IMR-90 (cell line): ENCODE data around the gene RASD2. TPM values are rescaled to one million over a fixed set of nuclear protein-coding genes. Genes with fewer than 3 reads are reported as not detected.

Experiments
- ATAC-seq: fragments of 200-7000 bp; cut with Tn5 transposase; 2 replicates; pipeline ENCODE4 v1.9.1; 2020; ENCODE audit warnings: low read depth, mild to moderate bottlenecking, moderate library complexity
- BruUV-seq: library from RNA; stranded (reverse); fragments of 400-500 nt; replicated peaks from 2 replicates; lab custom pipeline; 2021; lab: Mats Ljungman, UMichigan
- CTCF ChIA-PET: fragments of 300-600 bp; formaldehyde crosslinking; extraction: SDS; loops from one replicate; lab custom pipeline; 2021; ENCODE audit warnings: antibody characterized with exemption; lab: Yijun Ruan, JAX
- POLR2A ChIA-PET: fragments of 300-600 bp; sonication (Branson Sonifier 250); formaldehyde crosslinking; loops from one replicate; lab custom pipeline; 2022; ENCODE audit warnings: antibody characterized with exemption; ENCODE audit not compliant: unreplicated experiment; lab: Charles Lee
- DNase-seq: peaks from one replicate; pipeline ENCODE4 v3.0.0; 2013
- H2AFZ ChIP-seq: replicated peaks from 2 replicates; pipeline ENCODE3; 2013; ENCODE audit warnings: low read length, mild to moderate bottlenecking; ENCODE audit not compliant: poor library complexity
- H2AK5ac ChIP-seq: 2 replicates; pipeline ENCODE4 v1.6.1; 2013; ENCODE audit warnings: low read depth, low read length, inconsistent platforms
- H2AK9ac ChIP-seq: replicated peaks from 2 replicates; pipeline ENCODE3; 2013; ENCODE audit warnings: mild to moderate bottlenecking, low read depth, low read length, moderate library complexity; ENCODE audit not compliant: poor library complexity
- H2BK120ac ChIP-seq: 2 replicates; pipeline ENCODE4 v1.6.1; 2013; ENCODE audit warnings: low read depth, low read length, inconsistent platforms
- H2BK15ac ChIP-seq: 3 replicates; pipeline ENCODE4 v1.6.1; 2013; ENCODE audit warnings: low read depth, low read length, inconsistent platforms
- H2BK20ac ChIP-seq: 2 replicates; pipeline ENCODE4 v1.6.1; 2013; ENCODE audit warnings: low read depth, mild to moderate bottlenecking, inconsistent platforms, low read length, moderate library complexity
- H2BK5ac ChIP-seq: 2 replicates; pipeline ENCODE4 v1.6.1; 2013; ENCODE audit warnings: mild to moderate bottlenecking, low read depth, low read length, inconsistent platforms; ENCODE audit not compliant: poor library complexity, severe bottlenecking
- H3K14ac ChIP-seq: replicated peaks from 2 replicates; pipeline ENCODE4 v1.6.1; 2013; ENCODE audit warnings: low read depth, low read length, inconsistent platforms
- H3K18ac ChIP-seq: 2 replicates; pipeline ENCODE4 v1.6.1; 2013; ENCODE audit warnings: low read depth, low read length, control low read depth
- H3K23ac ChIP-seq: 2 replicates; pipeline ENCODE4 v1.6.1; 2013; ENCODE audit warnings: low read depth, low read length, inconsistent platforms
- H3K27ac ChIP-seq: 2 replicates; pipeline ENCODE4 v1.5.1; 2013; ENCODE audit warnings: mild to moderate bottlenecking, control low read depth, low read length; ENCODE audit not compliant: insufficient read depth
- H3K27me3 ChIP-seq: 2 replicates; pipeline ENCODE4 v1.6.1; 2013; ENCODE audit warnings: low read length; ENCODE audit not compliant: control insufficient read depth, insufficient read depth
- H3K36me3 ChIP-seq: 2 replicates; pipeline ENCODE4 v1.6.1; 2013; ENCODE audit warnings: low read length, mixed read lengths; ENCODE audit not compliant: control insufficient read depth, insufficient read depth
- H3K4ac ChIP-seq: 2 replicates; pipeline ENCODE4 v1.6.1; 2013; ENCODE audit warnings: low read depth, low read length, inconsistent platforms
- H3K4me1 ChIP-seq: 2 replicates; pipeline ENCODE4 v1.6.1; 2013; ENCODE audit warnings: low read length, mixed read lengths; ENCODE audit not compliant: control insufficient read depth, insufficient read depth
- H3K4me2 ChIP-seq: 2 replicates; pipeline ENCODE4 v1.6.1; 2013; ENCODE audit warnings: low read depth, mild to moderate bottlenecking, control low read depth, low read length, moderate library complexity
- H3K4me3 ChIP-seq: 2 replicates; pipeline ENCODE4 v1.5.1; 2013; ENCODE audit warnings: low read depth, mild to moderate bottlenecking, control low read depth, low read length, moderate library complexity; ENCODE audit not compliant: insufficient read depth
- H3K56ac ChIP-seq: 2 replicates; pipeline ENCODE4 v1.6.1; 2013; ENCODE audit warnings: low read length, inconsistent platforms; ENCODE audit not compliant: insufficient read depth; ENCODE audit errors: extremely low read depth
- H3K79me1 ChIP-seq, 2 experiments: 2 replicates each; pipeline ENCODE4 v1.6.1; 2013; ENCODE audit warnings: low read length in 2 of 2, inconsistent platforms in 1 of 2, low read depth in 1 of 2
- H3K9ac ChIP-seq: 2 replicates; pipeline ENCODE4 v1.6.1; 2013; ENCODE audit warnings: low read depth, low read length, control low read depth
- H3K9me1 ChIP-seq: 2 replicates; pipeline ENCODE4 v1.6.1; 2013; ENCODE audit warnings: low read length, inconsistent platforms; ENCODE audit not compliant: insufficient read depth
- H3K9me3 ChIP-seq: 2 replicates; pipeline ENCODE4 v1.6.1; 2013; ENCODE audit warnings: low read length; ENCODE audit not compliant: control insufficient read depth, insufficient read depth
- H4K20me1 ChIP-seq: 2 replicates; pipeline ENCODE4 v1.6.1; 2013; ENCODE audit warnings: low read length, inconsistent platforms; ENCODE audit not compliant: insufficient read depth
- H4K5ac ChIP-seq: 2 replicates; pipeline ENCODE4 v1.6.1; 2013; ENCODE audit warnings: mild to moderate bottlenecking, low read depth, low read length, control low read depth
- H4K8ac ChIP-seq, 2 experiments: 2 replicates each; pipeline ENCODE4 v1.6.1; 2013; ENCODE audit warnings: low read depth in 2 of 2, low read length in 2 of 2, control low read depth in 1 of 2, inconsistent platforms in 1 of 2
- H4K91ac ChIP-seq: 2 replicates; pipeline ENCODE4 v1.6.1; 2013; ENCODE audit warnings: low read depth, low read length, inconsistent platforms; ENCODE audit not compliant: insufficient read depth
- MAZ ChIP-seq: IDR thresholded peaks from 2 replicates; pipeline ENCODE4 v1.6.1; 2012; ENCODE audit warnings: low read depth, mild to moderate bottlenecking, low read length, improper control_type of control experiment, moderate library complexity, borderline replicate concordance
- MXI1 ChIP-seq: IDR thresholded peaks from 2 replicates; pipeline ENCODE4 v1.6.1; 2012; ENCODE audit warnings: low read depth, mild to moderate bottlenecking, low read length, moderate library complexity, borderline replicate concordance
- RAD21 ChIP-seq: IDR thresholded peaks from 2 replicates; pipeline ENCODE4 v1.6.1; 2012; ENCODE audit warnings: low read length, improper control_type of control experiment
- WGBS, 2 experiments: methylation state at CpG; one replicate each; pipeline versions ENCODE4 v1.1.5 to v1.1.7; 2013; ENCODE audit warnings: missing lambda C conversion rate in 2 of 2; ENCODE audit not compliant: insufficient read length in 1 of 2; ENCODE audit errors: extremely low coverage in 2 of 2; 5-methylcytosine and 5-hydroxymethylcytosine counted together
- dilution Hi-C: fragments of 300-500 bp; cut with HindIII; formaldehyde crosslinking; loops from one replicate; pipeline ENCODE4 v1.14.3; 2018; ENCODE audit warnings: low sequenced_read_pairs; ENCODE audit not compliant: unreplicated experiment
- in situ Hi-C: fragments of 300-500 bp; cut with MboI; formaldehyde crosslinking; loops from 3 replicates; pipeline ENCODE4 v1.14.3; 2019; ENCODE audit warnings: low sequenced_read_pairs, inconsistent platforms, mixed read lengths
- intact Hi-C: fragments of 100-400 bp; cut with micrococcal nuclease; formaldehyde crosslinking; loops from 2 replicates; pipeline ENCODE4 v1.10.0; 2022
- polyA plus RNA-seq, 3 experiments: library from polyadenylated mRNA; depleted of rRNA; stranded (reverse); fragments of >200 nt; gene quantifications; 2 replicates each; pipeline ENCODE4 v1.2.3, GENCODE V29; 2012; ENCODE audit warnings: low replicate concordance in 1 of 3
- total RNA-seq: library from RNA; depleted of rRNA; stranded (reverse); fragments of >200 nt; gene quantifications from 2 replicates; pipeline ENCODE4 v1.2.3, GENCODE V29; 2012

Gene RASD2
- total and polyA plus RNA-seq, 2 of the 4 experiments (the other 2 are of a cell fraction) = under 0.01 to 0.32 TPM

GRCh38 chr22:35531676-35532075 lies 9.0 kb upstream of the RASD2 start:
- dilution Hi-C loops (no loop called here), in situ Hi-C loops (no loop called here), intact Hi-C loops (no loop called here)
- 0 out of 2 replicates have a peak overlapping the region, but pooled peaks have one; percentile 8 for H3K14ac ChIP-seq
- H3K4me1 ChIP-seq = peaks cover 10% of the 10 kb centered on the region
- CTCF ChIA-PET = no interaction called here
- no peak overlapping the region for H2AFZ ChIP-seq
- H3K4ac ChIP-seq = no peak overlapping the region
- no peak overlapping the region for H2AK9ac ChIP-seq
- H3K79me1 ChIP-seq = no peaks in the 10 kb centered on the region
- TF ChIP-seq MAZ = no peak
- no peak for TF ChIP-seq RAD21
- TF ChIP-seq MXI1 = no peak
- no peaks in the 10 kb centered on the region for H4K20me1 ChIP-seq
- H3K4me2 ChIP-seq = no peak overlapping the region
- no peak overlapping the region for H2BK120ac ChIP-seq
- BruUV-seq = no TSS peak
- no peak overlapping the region for H3K18ac ChIP-seq
- H3K9ac ChIP-seq = no peak overlapping the region
- H2AK5ac ChIP-seq = no peak overlapping the region
- 0 out of 2 replicates have a peak overlapping the region, but pooled peaks have one; percentile 22 for H3K23ac ChIP-seq
- POLR2A ChIA-PET = no interaction called here
- H3K27me3 ChIP-seq = no peaks in the 10 kb centered on the region
- WGBS, 2 experiments = no CpG with 5 or more reads among the region's 2 CpGs
- H2BK5ac ChIP-seq = no peak overlapping the region
- H3K56ac ChIP-seq = no peak overlapping the region
- no peak overlapping the region for H4K91ac ChIP-seq
- H3K4me3 ChIP-seq = no peak overlapping the region
- H3K9me3 ChIP-seq = peaks cover 3% of the 10 kb centered on the region; the same call in 1 of the 2 replicates
- H2BK20ac ChIP-seq = no peak overlapping the region
- ATAC-seq (no peak), DNase-seq (no peak)
- peaks cover 12% of the 10 kb centered on the region for H3K9me1 ChIP-seq
- no peak overlapping the region for H2BK15ac ChIP-seq
- H3K36me3 ChIP-seq = no peaks in the 10 kb centered on the region
- H4K8ac ChIP-seq = no peak overlapping the region
- no peak overlapping the region for H4K5ac ChIP-seq
- H3K27ac ChIP-seq = no peak overlapping the region
